GM12874 (cell line): ENCODE measurements around the gene PTGDR2.

ENCODE experiments used
- TF ChIP-seq, protein P1 (sequence below): IDR thresholded peaks from 2 replicates; pipeline ENCODE4 v1.5.1; 2011; ENCODE audit warnings: low read depth, mild to moderate bottlenecking, control low read depth, low read length, moderate library complexity; ENCODE audit not compliant: insufficient read depth

The PTGDR2 gene

DNA sequence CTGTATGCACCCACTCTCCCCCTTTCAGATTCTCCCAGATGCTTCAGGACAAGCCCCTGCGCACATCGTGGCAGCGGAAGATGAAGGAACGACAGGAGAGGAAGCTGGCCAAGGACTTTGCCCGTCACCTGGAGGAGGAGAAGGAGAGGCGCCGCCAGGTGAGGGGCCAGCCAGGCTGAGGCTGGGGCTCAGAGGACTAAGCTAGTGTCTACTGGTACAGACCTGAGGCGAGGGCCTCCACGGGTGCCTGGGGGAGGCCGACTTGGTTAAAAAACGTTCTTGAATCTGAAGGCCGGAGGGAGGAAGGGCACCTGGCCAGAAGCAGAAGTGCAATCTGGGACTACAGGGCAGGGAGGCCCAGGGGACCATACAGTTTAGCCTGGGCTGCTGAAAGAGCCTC lies 7.9 kb downstream of the PTGDR2 start:
- TF ChIP-seq, protein P1, sequence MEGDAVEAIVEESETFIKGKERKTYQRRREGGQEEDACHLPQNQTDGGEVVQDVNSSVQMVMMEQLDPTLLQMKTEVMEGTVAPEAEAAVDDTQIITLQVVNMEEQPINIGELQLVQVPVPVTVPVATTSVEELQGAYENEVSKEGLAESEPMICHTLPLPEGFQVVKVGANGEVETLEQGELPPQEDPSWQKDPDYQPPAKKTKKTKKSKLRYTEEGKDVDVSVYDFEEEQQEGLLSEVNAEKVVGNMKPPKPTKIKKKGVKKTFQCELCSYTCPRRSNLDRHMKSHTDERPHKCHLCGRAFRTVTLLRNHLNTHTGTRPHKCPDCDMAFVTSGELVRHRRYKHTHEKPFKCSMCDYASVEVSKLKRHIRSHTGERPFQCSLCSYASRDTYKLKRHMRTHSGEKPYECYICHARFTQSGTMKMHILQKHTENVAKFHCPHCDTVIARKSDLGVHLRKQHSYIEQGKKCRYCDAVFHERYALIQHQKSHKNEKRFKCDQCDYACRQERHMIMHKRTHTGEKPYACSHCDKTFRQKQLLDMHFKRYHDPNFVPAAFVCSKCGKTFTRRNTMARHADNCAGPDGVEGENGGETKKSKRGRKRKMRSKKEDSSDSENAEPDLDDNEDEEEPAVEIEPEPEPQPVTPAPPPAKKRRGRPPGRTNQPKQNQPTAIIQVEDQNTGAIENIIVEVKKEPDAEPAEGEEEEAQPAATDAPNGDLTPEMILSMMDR: no peak

- TF ChIP-seq, protein P1: no peak
Observed at GRCh38 chr11:60847281-60847680, 8.5 kb downstream of the PTGDR2 start.

DNA sequence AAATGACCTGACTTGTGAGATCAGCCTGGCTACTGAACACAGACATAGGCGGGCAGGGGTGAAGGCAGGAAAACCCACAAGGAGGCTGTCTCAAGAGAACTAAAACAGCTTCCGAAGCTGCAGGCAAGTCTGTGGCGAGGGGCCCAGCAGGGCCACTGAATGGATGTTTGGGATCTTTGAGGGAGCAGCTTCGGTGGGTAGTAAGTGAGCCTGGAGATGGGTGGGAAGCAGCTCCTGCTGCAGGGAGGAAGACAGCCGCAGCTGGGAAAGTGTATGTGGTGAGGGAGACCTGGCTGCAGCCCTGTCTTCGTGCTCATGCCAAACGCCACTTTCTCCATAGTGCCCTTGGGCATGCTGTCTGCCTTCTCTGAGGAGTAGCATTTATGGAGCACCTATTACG lies 10.4 kb downstream of the PTGDR2 start:
- TF ChIP-seq, protein P1: no peak

DNA sequence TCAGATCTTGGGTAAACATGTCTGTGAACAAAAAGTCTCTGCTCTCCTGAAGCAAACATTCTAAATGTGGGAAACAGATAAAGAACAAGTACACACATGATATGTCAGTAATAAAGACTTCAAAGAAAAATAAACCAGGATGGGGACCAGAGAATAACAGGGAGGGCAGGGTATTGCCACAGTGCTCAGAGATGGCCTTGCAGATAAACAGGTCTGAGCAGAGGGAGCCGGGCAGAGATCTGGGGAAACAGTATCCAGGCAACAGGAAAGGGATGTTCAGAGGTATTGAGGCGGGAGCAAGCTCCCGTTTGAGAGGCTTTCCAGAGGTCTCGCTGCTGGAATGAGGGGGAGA lies 10.9 kb downstream of the PTGDR2 start:
- TF ChIP-seq, protein P1: no peak

- TF ChIP-seq, protein P1: no peak
Observed at GRCh38 chr11:60844045-60844869, 11.5 kb downstream of the PTGDR2 start.

GRCh38 chr11:60842668-60843600 lies 12.8 kb downstream of the PTGDR2 start:
- TF ChIP-seq, protein P1: no peak
